ENCODE data around the gene EFNA5.
"Not testable (repeated sequence)": the region's sequence is repeated elsewhere in the genome, so short reads cannot be mapped to it uniquely, and the experiment has no call there.

The EFNA5 gene

DNA sequence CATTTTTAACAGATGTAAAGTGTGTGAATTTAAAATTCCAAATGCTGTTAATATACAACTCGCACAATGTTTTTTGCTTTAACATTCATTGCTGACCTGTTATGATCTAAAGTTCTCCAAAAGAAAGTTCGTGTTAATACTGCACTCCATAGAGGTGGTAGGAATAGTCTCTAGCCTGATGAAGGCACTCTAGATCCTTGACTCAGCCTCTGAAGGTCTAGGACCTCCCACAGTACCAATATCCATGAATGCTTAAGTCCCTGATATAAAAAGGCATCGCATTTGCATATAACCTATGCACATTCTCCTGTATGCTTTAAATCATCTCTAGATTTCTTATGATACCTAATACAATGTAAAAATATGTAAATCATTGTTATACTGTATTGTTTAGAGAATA lies 213.6 kb downstream of the EFNA5 start:
- no peak for DNase-seq (ENCODE audit: low read depth)

DNA sequence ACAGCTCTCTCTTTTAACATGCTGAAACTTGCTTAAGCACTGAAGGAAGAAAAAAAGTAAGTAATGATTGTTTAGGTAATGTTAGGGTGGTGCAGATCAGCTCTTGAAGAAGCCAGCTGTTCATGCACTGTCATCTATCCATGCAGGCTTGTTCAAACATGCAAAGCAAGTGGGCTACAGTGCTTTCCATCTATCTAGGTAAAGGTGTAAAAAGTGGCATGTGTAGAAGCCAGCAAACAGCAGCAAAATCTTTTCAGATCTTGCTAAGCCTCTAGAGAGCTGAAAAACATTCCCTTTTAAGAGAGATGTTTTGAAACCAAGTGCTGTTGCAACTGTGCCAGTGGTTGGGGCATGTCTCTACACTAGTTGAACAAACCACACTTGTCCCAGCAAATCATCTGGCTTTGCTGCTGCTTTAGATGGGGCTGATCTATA lies 214.4 kb downstream of the EFNA5 start:
- DNase-seq (ENCODE audit: low read depth) = no peak

DNA sequence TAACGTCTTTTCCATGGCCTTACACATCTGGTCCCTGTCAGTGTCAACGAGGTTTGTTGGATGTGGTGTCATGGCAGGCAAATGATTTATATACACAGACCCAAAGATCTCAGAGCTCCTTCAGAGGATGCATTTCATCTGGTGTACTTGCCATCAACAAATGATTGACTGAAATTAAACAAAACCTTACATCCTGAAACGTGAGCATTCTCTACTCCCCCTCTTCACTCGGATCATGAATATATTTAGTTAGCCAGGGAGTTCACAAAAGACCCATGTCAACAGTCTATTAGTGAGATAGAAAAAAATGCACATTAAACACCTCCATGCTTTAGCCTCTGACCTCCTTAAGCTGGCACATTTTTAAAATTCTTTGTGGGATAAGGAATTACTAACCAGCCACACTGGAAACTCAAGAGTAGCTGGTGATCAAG lies 215.6 kb downstream of the EFNA5 start:
- DNase-seq (ENCODE audit: low read depth) = no peak

DNA sequence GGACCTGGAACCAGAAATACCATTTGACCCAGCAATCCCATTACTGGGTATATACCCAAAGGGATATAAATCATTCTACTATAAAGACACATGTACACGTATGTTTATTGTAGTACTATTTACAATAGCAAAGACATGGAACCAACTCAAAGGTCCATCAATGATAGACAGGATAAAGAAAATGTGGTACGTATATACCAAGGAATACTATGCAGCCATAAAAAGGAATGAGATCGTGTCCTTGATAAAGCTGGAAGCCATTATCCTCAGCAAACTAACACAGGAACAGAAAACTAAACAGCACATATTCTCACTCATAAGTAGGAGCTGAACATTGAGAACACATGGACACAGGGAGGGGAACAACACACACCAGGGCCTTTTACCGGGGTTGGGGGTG lies 218.9 kb downstream of the EFNA5 start:
- DNase-seq (ENCODE audit: low read depth) = not testable (repeated sequence)

DNA sequence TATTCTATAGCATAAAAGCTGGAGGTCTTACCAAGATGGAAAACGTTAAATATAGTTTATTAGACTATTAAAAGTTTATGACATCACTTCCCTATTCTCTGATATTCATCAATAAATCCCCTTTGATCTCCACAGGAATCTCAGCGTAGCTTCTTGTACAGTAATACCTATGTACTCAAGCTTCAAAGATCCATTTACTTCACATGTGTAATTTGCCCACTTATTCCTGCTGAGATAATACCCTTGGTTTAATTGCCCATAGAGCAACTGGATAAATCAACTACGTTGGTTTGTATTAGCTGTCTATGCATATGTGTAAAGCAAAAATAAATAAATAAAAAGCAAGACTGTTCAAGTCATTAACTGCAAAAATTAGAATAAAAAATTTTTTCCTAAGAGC lies 219.7 kb downstream of the EFNA5 start:
- DNase-seq (ENCODE audit: low read depth) = no peak

DNA sequence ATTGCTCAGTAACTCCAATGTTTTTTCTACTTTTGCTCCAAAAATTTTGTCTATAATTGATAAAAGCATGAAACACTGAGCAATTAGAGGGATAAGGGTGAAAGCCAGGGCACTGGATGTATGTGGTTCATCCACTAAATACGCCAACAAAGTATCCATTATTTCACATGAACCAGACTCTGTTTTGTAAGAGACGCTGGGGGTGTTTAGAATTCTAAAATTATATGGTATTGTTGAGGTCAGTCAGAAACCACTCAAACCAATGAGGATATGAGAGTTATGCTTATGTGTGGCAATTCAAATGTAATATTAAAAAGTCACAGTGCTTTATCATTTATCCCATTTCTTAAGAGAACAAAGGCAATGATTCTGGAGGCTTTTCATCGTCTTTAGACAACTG lies 220.2 kb downstream of the EFNA5 start:
- no peak for DNase-seq (ENCODE audit: low read depth)

DNA sequence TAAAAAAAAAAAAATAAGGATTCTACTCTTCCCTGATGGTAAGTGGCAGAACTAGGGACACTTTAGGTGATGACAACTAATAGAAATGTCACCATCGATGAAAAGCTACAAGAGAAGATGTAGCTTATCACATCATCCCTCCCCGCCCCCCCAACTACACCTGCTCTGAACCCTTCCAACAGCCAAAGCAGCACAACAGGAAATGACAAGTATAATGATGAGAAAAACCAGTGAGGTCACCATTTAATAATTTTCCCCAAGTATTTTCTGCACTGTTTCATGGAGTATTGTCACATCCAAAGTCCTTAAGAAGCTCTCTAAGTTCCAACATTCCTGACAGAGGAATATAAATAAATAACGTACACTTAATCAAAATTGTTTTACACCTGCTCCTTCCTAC lies 221.4 kb downstream of the EFNA5 start:
- DNase-seq (ENCODE audit: low read depth) = no peak

DNA sequence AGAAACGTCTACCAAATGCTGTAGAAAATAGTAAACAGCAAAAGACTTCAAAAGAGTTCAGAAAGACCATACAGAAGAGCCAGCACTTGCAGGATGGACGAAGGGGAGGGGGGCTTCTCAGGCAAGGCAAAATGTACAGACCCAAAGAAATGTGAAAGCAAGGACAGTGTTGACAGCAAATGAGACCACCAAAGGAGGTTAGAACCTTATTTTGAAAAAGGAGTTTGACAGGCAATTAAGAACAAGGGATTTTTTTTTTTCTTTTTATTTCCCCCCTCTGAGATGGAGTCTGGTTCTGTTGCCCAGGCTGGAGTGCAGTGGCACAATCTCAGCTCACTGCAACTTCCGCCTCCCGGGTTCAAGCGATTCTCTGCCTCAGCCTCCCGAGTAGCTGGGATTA lies 223.2 kb downstream of the EFNA5 start:
- no peak for DNase-seq (ENCODE audit: low read depth)

DNA sequence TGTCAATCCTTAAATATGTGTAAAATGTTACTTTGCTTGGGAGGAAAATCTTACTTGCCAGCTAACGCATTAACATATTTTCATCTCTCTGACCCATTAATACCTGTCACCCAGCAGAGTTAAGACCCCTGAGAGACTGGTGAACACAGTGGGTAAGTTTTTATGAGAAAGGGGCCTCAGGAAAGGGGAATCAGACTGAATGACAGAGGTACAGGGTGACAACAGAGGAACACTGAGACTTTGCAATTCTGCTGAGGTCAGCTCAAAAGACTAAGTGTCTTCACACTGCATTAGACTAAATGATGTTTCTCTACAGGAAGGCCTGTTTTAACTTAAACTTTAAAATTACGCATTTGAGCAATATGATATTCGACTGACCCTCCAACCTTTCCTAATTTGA lies 223.8 kb downstream of the EFNA5 start:
- no peak for DNase-seq (ENCODE audit: low read depth)

DNA sequence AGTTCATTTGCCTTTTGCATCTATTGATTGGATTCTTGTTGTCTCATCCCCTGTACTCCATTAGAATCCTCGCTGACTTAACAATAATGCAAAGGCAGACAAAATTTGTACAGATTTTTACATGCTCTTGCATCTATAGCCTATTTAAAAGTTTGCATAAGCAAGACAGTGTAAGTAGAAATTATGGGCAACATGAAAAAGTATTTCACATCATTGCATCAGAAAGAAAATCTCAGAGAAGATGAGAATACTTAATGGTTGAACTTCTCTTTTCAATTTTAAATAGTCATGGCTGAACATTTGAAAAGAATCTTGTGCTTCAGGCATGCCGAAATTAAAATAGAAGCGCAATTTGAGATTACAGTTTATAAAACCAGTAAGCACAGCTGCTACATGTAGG lies 226.4 kb downstream of the EFNA5 start:
- DNase-seq (ENCODE audit: low read depth) = no peak

DNA sequence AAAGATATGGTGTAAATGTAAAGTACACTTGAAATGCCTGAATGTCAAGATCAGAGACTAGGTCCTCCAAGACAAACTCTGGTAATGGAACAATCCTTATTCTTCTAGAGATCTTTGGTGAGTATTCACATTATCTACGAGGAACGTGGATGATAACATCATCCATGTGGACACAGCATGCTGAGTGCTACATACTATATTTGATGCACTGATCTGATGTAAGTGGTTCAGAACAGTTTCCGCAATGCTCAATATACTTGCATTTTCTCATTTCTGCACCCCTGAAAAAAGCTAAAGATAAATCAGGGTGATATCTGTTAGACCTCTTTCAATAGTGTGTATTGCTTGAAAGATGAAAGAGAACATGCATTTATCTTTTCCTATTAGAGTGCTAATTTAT lies 226.8 kb downstream of the EFNA5 start:
- DNase-seq (ENCODE audit: low read depth) = no peak

DNA sequence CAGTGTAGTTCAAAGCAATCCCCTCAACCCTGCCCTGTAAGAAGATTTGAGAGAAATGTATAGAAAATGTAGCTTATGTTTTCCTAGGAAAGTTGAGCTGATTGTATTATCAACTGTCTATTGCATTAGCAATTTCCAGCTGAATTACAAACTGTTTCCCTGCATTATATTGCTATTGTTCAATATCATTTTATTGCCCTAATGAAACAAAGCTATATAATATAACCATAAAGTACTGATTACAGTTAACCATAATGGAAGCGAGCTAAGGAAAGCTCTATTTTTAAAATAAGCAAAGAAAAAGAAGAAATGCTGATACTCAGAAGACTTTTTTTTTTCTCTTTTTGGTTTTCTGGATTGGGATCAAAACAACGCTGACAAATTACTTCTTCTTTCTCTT lies 228.3 kb downstream of the EFNA5 start:
- DNase-seq (ENCODE audit: low read depth) = no peak

DNA sequence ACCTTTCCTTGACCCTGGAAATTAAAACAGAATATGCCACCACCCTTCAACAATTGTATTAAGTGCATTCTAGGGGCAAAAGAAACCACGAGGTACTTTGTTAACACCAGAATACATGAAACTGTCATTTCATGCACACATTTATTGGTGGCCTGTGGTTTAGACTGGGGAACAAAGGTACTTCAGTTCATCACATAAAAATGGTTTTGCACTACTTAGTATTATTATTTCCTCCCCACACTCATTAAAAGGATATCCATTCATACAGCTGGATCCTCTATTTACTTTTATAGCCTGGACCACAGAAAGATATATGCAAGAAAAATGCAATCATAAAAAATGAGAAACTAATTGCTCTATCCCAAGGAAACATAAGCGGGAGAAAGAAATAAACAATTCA lies 230.9 kb downstream of the EFNA5 start:
- no peak for DNase-seq (ENCODE audit: low read depth)

DNA sequence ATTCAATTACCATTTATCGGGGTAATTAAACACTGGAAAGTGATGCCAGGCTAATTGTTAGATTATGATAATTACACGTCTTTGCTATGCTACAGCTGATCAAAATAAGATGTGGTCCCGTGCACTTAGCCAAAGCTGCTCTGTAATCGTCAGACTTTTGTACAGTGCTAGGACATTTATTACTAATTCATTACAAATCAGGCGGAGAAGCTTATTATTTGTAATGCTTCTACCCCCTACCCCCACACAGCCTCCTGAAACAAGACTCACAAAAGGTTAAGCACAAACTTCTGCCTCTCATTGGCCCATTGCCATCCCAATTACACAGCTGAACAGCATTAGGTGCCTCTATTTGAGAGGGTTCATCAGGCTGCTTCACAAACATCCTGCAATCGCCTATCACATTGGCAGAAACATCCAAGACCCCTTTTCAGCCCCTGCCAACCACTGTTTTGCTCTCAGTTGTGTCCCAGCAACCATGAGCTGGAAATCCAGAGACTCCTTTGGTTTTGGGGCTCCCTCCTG lies 232.7 kb downstream of the EFNA5 start:
- no peak for DNase-seq (ENCODE audit: low read depth)

DNA sequence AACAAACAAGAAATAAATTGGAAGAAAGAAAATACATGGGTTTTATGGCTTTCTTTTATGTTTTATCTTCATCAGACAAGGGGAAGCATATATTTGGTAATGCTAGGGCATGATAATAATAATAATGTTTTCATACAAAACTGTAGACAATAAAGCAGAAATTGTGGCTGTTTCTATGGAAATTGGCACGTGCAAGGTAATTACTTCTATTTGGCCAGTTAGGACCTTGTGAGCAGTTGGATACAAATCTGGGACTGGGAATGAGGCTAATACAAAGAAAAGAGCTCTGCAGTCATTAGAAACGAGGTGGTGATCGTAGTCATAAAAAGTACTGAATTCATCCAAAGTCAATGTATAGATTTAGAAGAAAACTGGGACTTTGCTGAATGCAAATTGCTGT lies 233.6 kb downstream of the EFNA5 start:
- DNase-seq (ENCODE audit: low read depth) = no peak

DNA sequence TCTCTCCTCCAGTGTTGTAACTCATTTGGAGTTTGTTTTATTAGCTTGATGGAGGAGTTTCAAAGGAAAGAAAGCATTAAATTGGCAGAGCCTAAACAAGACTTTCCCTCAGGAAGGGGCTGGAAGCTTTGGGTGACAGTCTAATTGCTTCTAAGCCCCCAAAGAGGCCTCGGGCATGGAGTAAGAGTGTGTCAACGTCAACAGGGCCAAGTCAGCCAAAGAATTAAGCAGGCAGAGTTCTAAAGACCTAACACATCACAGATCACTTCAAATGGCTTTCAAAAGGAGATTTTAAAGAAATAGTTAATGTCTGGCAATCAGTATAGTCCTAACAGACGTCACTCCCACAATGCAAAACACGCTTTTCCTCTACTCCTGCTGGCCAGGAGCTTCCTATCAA lies 234.5 kb downstream of the EFNA5 start:
- DNase-seq (ENCODE audit: low read depth) = no peak

DNA sequence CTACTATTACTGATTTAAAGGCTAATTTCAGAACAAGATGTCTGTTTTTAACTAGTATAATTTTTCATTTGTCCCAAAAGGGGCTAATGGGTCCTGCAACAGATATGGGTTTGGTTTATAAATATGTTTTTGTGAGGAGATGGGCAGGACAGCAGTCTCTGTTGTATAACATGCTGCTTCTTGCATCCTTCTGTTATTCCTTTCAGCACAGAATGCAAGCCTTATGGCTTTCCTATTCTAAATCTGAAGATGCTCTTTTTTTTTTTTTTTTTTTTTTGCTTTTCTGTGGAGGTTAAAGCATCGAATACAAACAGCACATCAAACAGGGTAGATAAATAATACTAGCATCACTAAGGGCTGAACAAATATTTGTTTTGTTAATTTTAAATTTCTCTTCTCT lies 235.7 kb downstream of the EFNA5 start:
- no peak for DNase-seq (ENCODE audit: low read depth)

DNA sequence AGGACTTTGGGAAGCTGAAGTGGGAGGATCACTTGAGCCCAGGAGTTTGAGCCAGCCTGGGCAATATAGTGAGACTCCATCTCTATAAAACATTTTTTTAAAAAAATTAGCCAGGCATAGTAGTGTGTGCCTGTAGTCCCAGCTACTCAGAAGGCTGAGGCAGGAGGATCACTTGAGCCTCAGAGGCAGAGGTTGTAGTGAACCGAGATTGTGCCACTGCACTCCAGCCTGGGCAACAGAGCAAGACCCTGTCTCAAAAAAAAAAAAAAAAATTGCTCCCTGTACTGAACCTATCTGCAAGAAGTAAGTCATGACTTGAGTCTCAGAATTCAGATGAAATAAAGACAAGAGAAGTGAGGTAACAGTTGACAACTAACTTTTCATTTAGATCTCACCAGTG lies 237.1 kb downstream of the EFNA5 start:
- not testable (repeated sequence) for DNase-seq (ENCODE audit: low read depth)

DNA sequence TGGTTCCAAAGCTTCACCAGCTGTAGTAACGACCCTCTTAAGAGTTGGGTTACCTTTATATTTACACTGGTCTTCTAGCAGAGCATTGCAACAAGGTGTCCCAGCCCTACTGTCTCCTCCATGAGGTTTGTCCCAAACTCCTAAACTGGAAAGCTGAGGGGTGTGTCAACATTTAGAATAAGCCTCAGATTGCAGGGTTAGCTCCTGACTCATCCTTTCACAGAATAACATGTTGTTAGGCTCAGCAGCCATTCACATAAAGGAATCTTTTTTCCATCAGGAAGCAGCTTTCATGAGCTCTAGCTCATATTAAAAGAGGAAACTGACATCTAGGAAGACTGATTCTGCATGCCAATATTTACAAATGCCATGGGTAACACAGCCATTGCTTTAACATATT lies 238.7 kb downstream of the EFNA5 start:
- DNase-seq (ENCODE audit: low read depth) = no peak

DNA sequence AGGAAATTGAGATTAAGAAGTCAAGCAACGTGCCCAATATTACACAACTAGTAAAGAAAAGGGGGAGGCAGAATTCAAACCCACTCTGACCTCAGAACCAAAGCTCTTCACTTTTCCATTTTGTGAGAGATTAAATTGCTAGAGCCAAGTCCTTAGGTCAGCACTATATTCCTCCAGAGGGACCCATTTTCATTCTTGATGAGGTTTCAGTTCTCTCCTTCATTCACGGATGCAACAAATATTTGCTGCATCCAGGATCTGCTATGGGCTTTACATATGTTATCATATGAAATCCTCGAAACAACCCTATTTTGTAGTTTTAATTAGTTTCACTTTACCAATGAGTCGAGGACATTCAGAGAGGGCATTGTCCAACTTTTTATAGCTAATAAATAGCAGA lies 239.2 kb downstream of the EFNA5 start:
- DNase-seq (ENCODE audit: low read depth) = no peak

DNA sequence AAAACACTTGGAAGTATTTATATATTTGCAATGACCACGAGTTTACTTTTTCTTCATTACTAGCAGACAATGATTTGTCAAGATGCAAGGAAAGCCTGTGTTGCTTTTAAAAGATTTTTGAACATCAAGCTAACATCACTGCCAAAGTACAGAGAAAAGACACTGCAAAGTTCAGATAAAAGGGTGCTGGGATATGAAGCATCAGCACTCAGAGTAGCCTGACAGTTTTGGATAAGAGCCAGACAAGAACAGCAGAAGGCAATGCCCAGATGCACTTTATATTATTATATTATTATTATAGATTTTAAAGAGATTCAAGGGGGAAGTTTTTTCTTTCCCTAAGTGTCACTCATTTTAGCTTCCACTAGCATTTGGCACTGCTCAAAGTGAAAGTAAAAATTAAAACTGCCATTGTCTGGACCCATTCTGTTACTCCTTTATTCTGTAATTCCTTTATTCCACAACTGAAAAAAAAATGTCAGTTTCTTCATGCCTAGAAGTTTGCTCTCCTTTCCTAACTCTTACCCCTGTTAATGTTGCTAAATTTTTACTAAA lies 240.6 kb downstream of the EFNA5 start:
- no peak for DNase-seq (ENCODE audit: low read depth)

DNA sequence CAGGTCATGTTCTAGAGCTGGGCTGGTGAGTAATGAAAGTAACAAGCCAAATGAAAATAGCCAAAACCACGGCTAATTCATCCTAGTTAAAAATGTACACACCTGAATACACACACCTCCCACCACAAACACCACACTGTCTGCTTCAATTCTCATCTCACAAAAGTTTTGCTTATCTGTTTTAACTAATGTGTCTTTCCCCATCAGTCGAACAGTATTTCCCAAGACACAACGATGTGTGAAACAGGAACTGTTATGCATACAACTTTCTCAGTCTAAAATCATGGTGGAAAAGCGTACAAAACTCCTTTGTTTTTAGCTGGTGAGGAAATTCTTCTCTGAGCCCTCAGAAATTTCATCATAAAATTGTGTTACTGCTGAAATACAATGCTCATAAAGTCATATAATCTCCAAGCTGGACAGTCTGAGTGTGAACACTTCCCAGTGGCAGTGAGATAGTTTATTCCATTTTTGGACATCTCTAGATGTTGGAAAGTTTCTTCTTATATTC lies 242.4 kb downstream of the EFNA5 start:
- no peak for DNase-seq (ENCODE audit: low read depth)

DNA sequence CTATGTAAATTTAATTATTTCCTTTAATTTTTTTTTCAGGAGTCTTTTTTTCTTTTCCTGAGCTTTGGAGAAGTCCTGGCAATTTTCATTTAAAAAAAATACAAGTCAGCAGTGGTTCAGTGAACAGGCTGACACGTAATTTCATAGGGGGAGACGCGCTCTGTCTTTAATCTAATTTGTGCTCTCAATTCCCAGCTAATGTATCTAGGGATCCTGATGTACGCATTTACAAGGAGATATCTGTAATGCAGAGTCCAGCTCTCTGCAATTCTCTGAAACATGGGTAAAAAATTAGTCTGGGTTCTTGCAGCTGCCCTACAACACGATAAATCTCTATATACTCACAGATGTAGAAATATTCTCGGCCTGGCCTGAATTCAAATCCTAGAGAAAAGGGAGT lies 243.9 kb downstream of the EFNA5 start:
- no peak for DNase-seq (ENCODE audit: low read depth)

DNA sequence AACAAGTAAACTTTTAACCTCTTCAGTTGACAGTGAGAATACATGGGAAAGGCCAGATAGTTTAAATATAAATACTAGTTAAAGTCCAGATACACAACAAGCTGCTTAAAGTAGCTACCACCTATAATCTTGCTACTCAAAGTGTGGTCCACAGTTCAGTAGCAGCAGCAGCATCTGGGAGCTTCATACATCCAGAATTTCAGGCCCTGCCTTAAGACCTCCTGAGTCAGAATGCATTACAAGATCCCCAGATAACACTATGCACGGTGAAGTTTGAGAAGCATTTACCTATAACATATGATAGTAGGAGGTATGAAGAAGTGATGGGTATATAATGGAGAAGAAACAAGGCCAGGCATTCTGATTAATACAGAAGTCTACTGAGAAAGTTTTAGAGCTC lies 244.5 kb downstream of the EFNA5 start:
- DNase-seq (ENCODE audit: low read depth) = no peak

Data from activated gamma-delta T cell treated with anti-CD3 and anti-CD28 coated beads, Interleukin-2, amount 50 U/mL, for 16 hours (primary cell).